HG02759 (cell line): ENCODE measurements around the gene THSD8.

Experiments used
- ATAC-seq: cut with Tn5 transposase; IDR thresholded peaks from one replicate; pipeline ENCODE4 v1.9.1; 2021; ENCODE audit warnings: mild to moderate bottlenecking, moderate library complexity; ENCODE audit not compliant: unreplicated experiment

The THSD8 gene

DNA sequence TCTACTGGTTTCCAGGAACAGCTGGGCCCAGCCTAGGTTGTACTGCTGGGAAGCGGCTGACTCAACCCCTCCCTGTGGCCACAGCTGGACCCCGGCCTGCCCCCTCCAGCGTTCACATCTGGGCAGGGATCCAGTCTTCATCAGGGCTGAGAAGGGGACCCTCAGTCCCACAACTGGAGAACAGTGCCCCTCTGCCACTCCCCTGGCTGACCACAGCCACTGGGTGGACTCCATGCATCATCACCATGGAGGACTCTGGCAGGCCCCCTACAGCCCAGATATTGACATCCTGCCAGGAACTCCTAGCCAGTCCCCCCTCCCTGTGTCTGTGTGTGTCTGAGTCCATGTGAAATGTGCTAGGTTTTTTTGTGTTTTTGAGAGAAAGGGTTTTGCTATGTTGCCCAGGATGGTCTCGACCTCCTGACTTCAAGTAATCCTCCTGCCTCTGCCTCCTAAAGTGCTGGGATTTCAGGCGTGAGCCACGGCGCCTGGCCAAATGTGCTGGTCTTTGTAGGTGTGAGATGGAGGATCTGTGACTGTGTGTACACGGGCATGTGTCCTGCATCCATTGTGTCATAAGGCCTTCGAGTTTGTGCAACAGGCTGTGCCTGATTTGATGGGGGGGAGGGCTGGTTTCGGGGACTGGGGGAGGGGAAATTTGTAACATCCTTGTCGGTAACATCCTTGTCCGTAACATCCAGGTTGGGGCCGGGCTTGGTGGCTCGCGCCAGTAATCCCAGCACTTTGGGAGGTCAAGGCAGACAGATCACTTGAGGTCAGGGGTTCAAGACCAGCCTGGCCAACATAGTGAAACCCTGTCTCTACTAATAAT lies 22.5 kb upstream of the THSD8 start:
- no peak for ATAC-seq

DNA sequence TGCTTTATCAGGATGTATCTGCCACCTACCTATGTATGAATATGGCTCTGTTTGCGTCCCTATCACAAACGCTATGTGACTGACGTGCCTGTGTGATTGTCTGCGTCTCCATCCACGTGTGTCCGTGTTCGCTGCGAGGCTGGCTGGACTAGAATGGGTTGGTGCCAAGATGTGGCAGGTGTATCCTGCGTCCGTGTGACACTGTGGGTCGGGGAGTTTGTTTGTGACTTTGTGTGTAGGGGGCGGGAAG lies 19.8 kb upstream of the THSD8 start:
- ATAC-seq = peak; percentile 1

- ATAC-seq = peak; percentile 44
Measured at GRCh38 chr19:12782424-12783290, 19.2 kb upstream of the THSD8 start.

DNA sequence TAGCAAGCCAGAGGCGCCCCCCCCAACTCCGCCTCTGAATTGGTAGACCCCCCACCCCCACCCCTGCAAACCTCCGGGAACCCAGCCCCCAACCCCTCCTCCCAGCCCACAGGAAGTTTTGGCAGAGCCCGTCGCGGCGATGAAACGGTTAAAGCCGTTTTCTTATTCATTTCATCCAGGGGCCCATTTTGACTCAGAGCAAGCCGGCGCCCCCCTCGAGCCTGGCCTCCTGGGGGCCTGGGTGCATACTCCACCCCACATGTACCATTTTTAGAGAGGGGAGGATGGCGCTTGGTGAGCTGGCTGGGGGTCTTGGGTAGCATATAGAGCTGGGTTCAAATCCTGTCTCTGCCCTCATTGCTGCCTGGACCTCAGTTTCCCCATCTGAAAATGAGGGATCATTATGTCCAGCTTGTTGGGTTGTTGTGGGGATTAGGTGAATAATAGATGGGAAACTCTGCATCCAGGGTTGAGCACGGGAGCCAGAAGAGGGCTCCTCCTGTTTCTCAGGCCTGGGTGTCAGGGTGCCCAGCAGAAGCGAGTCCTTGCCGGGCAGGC lies 18.5 kb upstream of the THSD8 start:
- ATAC-seq = no peak

DNA sequence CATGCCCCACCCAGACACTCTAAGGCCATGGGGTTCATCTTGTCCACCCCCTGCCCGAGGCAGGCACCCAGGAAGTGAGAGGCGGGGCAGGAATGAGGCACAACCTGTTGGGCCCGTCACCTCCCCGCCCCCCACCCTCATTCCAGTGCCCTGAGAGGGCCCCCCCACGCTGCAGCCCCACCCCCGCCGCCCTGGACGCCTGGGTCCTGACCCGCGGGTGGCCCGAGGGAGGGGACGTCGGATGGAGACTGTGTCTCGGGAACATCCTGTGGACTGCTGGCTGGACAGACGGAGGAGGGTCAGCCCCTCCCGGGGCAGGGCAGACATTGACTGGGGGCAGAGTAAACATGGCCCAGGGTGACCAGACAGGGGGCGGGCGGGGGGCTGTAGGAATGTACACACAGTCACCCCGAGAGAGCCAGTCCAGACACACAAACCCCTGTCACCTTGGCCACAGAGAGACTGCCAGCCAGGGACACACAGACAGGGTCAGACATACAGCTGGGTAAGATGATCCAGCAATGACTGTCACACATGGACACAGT lies 17.9 kb upstream of the THSD8 start:
- ATAC-seq = no peak

GRCh38 chr19:12784394-12784870 lies 17.4 kb upstream of the THSD8 start:
- no peak for ATAC-seq

- ATAC-seq = no peak
Measured at GRCh38 chr19:12784871-12785430, 16.9 kb upstream of the THSD8 start.

- ATAC-seq = no peak
Measured at GRCh38 chr19:12785431-12786031, 16.3 kb upstream of the THSD8 start.

DNA sequence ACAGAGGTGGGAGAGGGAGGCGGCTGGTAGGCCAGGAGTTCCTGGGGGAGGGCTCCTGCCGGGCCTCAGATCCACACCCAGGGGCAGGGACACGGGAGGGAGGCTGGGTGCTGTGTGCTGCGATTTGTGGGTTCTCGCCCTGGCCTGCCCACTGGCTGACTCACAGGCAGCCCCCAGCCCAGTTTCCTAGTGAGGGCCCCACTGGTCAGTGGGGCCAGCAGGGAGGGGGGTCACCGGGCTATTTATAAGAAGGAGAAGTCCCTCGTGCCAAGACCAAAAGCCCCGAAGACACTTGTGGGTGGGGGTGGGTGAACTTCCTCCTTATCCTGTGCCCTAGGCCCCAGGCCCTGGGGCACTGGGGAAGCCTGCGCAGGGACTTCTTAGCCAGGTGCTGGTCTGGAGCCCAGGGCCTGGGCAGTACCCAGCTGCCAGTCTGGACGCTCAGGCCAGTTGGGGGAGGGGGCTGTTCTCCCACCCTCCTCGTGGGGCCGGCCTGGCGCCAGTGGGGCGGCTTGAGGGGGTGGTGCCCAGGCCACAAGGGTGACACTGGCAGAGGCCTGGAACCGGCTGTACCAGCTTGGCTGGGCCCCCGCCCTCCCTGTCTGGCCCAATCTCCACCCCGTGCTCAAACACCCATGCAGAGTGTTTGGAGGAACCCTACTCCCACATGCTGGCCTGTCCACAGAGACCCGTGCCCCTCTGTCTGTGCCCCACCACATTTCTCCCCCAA lies 15.6 kb upstream of the THSD8 start:
- ATAC-seq = no peak

DNA sequence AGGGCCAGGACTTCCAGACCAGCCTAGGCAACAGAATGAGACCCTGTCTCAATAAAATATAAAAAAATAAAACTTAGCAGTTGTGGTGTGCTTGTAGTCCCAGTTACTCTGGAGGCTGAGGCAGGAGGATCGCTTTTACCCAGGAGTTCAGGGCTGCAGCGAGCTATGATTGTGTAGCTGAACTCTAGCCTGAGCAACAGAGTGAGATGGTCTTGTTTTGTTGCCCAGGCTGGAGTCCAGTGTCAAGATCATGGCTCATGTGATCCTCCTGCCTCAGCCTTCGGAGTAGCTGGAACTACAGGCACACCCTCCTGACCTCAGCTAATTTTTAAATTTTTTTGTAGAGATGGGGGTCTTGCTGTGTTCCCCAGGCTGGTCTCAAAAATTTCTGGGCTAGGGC lies 14.9 kb upstream of the THSD8 start:
- no peak for ATAC-seq

- ATAC-seq = no peak
Measured at GRCh38 chr19:12787458-12787857, 14.4 kb upstream of the THSD8 start.

- ATAC-seq = no peak
Measured at GRCh38 chr19:12788042-12788681, 13.7 kb upstream of the THSD8 start.

DNA sequence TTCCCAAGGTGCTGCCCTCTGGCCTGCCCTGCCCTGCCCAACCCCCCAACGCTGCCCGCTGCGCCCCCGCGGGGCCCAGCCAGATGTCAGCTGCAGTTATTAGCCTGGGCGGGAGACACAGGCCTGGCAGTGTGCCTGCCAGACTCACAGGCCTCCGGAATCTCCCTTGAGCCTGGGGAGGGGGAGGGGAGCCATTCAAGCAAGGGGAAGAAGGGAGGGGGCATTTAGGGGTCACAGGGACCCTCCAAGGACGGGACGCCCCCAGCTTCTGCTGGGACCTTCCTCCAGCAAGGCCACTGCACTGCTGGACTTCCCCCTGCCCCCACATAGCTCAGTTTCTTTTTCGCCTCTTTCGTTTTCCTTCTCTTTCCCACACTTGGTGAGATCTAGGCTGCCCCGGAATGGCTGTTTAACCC lies 13.2 kb upstream of the THSD8 start:
- no peak for ATAC-seq

DNA sequence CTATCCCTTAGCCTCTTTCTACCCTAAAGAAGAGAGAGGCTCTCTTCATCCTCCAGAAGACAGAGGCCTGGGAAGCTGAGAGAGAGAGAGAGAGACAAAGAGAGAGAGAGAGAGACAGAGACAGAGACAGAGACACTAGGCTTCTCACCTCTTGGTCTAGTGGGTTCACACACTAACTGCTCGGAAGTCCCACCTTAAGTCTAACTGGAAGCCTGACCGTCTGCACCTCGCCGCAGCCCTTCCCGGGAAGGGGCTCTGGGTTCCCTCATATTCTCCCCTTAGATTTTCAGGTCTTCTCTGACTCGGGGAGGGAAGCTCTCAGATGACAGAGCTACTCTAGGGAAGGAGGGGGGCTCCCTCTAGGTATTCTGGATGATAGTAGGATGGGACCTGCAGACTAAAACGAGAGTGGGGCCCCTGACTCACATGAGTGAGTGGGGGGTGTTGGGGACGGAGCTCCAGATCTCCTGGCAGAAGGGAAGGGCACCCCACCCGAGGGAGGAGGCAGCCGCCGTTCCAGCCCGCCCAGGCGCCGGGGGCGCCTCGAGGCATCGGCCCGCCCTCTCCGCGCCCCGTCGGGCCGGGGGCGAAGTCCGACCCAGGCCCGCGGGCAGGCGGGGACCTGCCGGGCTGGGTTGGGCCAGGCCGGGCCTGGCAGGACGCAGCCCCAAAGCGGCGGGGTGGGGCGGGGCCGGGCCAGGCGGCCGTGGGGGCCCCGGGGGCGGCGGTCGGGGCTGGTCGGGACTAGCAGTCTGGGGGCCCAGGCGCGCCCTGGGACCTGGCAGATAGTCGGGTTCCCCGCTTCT lies 12.6 kb upstream of the THSD8 start:
- no peak for ATAC-seq

GRCh38 chr19:12789904-12790619 lies 11.8 kb upstream of the THSD8 start:
- ATAC-seq = peak; percentile 47

GRCh38 chr19:12790628-12791344 lies 11.1 kb upstream of the THSD8 start:
- ATAC-seq = no peak

GRCh38 chr19:12791345-12792050 lies 10.4 kb upstream of the THSD8 start, which contains the start of gene JUNB:
Gene JUNB (plus strand): TSS chr19:12791486. CDS start chr19:12791772, 286 bp downstream.
- ATAC-seq = peak; percentile 31
